Activated naive CD4-positive, alpha-beta T cell treated with anti-CD3 and anti-CD28 coated beads, Interleukin-2, amount 50 U/mL, for 24 hours (primary cell): ENCODE results near the gene VPS45.

ENCODE experiments used
- H3K27ac Mint-ChIP-seq: one replicate; pipeline ENCODE4 v1.8.0; 2021; ENCODE audit warnings: mild to moderate bottlenecking, mixed read lengths
- H3K27me3 Mint-ChIP-seq: one replicate; pipeline ENCODE4 v1.8.0; 2021; ENCODE audit warnings: mixed read lengths
- H3K36me3 Mint-ChIP-seq: one replicate; pipeline ENCODE4 v1.8.0; 2021; ENCODE audit warnings: mixed read lengths
- H3K4me1 Mint-ChIP-seq: one replicate; pipeline ENCODE4 v1.8.0; 2021; ENCODE audit warnings: mixed read lengths
- H3K4me3 Mint-ChIP-seq: one replicate; pipeline ENCODE4 v1.8.0; 2021; ENCODE audit warnings: mild to moderate bottlenecking, mixed read lengths
- H3K9me3 Mint-ChIP-seq: one replicate; pipeline ENCODE4 v1.8.0; 2021; ENCODE audit warnings: mixed read lengths

Gene VPS45

DNA sequence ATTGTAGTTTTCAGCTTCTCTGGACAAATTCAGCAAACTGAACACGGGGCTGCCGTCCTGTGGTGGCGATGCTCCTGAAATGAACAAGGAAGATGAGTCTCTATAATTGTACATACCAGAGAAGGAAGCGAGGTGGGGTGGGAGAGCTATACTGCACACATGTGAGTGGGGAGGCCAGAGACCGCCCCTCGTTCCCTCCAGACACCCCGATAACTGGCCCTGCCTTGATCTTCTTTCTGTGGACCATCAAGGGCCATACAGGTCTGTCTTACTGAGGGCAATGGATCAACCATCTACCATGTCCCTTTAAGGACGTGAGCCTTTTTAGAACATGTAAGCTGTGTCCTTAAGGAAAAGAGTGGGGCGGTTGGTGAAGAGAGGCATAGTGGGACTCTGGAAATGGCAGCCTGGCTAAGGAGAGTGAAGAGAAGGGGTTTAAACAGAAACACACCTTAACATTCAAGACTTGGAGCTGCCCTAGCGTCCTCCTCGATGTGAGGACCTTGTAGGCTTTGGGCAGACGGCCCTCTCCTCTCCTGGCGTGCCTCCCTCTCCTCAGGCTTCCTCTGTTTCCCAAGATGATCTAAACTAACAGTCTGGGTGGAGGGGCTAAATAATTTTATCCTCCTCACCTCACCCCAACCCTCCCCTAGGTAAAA lies 88.0 kb downstream of the VPS45 start:
- no peaks in the 10 kb centered on the region for H3K9me3 Mint-ChIP-seq
- H3K27me3 Mint-ChIP-seq: no peaks in the 10 kb centered on the region
- H3K4me1 Mint-ChIP-seq: peaks cover 59% of the 10 kb centered on the region
- H3K4me3 Mint-ChIP-seq: no peak overlapping the region
- H3K36me3 Mint-ChIP-seq: peaks cover 18% of the 10 kb centered on the region
- H3K27ac Mint-ChIP-seq: peak overlapping the region; percentile 56

DNA sequence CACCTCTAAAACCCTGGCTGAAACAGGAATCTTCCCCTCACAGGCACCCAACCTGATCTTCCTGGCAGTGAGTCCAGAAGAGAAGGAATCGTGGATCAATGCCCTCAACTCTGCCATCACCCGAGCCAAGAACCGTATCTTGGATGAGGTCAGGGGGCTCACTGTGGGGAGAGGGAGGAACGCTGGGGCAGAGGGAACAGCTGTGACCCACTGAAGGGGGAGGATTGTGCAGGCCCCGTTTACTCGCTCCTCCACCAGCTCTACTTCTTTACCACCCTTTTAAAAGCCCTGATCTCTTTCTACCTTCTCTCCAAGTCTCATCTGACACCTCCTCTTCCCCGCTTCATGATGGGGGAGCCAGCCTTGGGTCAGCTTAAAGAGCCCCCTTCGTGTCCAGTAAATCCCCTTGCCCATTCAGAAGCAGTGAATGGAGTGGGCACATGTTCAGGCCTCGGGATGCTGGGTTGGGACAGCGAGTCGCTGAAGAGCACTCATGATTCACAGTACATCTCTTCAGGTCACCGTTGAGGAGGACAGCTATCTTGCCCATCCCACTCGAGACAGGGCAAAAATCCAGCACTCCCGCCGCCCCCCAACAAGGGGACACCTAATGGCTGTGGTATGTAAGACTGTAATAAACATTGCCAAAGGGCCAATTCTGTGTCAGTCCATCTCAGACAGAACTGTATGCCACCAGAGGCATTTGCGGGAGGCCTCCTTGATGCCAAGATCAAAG lies 89.5 kb downstream of the VPS45 start:
- peaks cover 62% of the 10 kb centered on the region for H3K4me1 Mint-ChIP-seq
- peaks cover 20% of the 10 kb centered on the region for H3K36me3 Mint-ChIP-seq
- H3K4me3 Mint-ChIP-seq: no peak overlapping the region
- H3K9me3 Mint-ChIP-seq: no peaks in the 10 kb centered on the region
- no peak overlapping the region for H3K27ac Mint-ChIP-seq
- H3K27me3 Mint-ChIP-seq: no peaks in the 10 kb centered on the region

DNA sequence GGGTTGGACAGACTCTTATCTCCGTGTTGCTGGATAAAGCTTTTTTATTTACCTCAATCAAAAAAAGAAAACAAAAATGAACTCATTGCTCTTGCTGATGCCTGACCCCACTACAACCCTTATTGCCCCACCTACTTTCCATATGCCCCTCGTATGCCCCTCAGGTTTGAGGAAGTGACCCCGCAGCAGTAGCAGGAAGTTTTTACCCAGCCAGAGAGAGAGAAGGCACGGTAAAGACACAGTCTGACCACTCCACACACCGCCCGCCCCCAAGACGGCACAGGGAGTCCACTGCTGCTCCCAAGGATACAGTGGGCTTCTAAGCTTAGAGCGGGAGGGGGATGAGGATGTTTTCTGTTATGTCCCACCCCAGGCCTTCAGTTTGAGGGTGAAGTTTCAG lies 92.0 kb downstream of the VPS45 start:
- no peak overlapping the region for H3K27ac Mint-ChIP-seq
- no peak overlapping the region for H3K4me3 Mint-ChIP-seq
- H3K27me3 Mint-ChIP-seq: no peaks in the 10 kb centered on the region
- peaks cover 54% of the 10 kb centered on the region for H3K4me1 Mint-ChIP-seq
- H3K36me3 Mint-ChIP-seq: peaks cover 13% of the 10 kb centered on the region
- H3K9me3 Mint-ChIP-seq: no peaks in the 10 kb centered on the region

DNA sequence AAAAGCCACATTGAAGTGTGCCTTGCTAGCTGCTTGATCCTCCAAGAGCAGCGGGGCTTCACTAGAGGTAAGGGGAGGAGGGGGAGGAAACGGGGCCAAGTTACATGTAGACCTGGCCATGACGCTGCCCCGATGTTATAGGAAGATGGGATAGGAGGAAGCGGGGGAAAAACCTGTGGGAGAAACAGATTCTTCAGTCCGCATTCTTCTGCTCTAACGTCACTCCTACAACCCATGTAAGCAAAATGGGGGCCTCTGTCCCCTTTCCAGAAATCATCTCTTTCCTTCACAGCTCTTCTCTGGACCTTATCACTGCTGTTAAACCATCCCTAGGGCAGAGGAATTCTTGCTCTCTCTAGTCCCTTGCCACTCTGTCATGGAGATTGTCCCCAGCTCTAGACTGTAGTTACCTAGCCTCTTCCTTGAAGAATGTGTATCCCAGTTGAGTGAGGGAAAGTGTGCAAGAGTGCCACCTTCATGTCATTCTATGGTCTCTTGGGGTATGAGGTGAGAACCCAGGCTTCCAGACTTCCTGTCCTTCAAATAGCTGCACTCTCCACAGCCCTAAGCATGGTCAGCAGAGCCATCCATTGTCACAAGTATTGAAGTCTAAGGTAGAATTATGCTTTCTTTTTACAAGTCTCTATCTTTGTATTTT lies 93.5 kb downstream of the VPS45 start:
- H3K27me3 Mint-ChIP-seq: no peaks in the 10 kb centered on the region
- H3K4me1 Mint-ChIP-seq: peaks cover 50% of the 10 kb centered on the region
- no peak overlapping the region for H3K4me3 Mint-ChIP-seq
- H3K9me3 Mint-ChIP-seq: no peaks in the 10 kb centered on the region
- H3K36me3 Mint-ChIP-seq: peaks cover 13% of the 10 kb centered on the region
- peak overlapping the region; percentile 65 for H3K27ac Mint-ChIP-seq

DNA sequence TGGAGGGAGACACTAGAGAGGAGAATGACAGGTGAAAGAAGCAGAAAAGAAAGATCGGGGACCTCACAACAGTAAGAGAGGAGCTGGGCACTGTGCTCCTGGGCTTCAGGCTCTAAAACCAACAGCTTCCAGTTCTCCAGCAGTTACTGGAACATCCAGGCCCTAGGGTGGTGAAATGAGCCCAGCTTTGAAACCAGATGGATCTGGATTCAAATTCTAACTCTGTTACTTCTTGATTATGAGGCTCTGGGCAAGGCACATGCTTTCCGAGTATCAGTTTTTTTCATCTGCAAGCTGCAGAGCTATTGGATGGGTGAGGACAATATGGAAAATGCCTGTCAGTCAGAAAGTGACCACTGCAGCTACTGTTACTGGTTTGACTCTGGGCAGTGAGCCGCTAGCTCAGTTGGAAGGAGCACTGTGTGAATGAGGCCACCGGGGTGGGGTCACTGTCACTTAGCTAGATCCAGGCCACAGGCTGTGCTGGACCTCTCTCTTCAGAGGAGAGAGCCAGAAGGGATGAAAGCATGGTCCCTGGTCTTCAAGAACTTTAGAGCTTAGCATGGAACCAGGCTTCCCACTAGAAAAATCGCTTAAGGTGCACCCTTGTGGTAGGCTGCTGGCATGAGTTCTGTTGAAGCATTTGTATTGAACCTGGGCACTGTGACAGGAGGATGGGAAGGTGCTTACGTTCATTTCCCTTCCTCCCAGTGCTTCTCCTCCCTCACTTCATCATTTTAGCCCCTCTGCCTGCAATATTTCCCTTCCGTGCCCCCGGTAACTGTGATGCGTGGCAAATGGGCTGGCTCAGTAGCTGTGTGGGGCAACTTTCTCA lies 94.4 kb downstream of the VPS45 start:
- no peaks in the 10 kb centered on the region for H3K27me3 Mint-ChIP-seq
- H3K4me1 Mint-ChIP-seq: peaks cover 47% of the 10 kb centered on the region
- H3K27ac Mint-ChIP-seq: peak overlapping the region; percentile 19
- H3K4me3 Mint-ChIP-seq: no peak overlapping the region
- peaks cover 7% of the 10 kb centered on the region for H3K36me3 Mint-ChIP-seq
- H3K9me3 Mint-ChIP-seq: no peaks in the 10 kb centered on the region

DNA sequence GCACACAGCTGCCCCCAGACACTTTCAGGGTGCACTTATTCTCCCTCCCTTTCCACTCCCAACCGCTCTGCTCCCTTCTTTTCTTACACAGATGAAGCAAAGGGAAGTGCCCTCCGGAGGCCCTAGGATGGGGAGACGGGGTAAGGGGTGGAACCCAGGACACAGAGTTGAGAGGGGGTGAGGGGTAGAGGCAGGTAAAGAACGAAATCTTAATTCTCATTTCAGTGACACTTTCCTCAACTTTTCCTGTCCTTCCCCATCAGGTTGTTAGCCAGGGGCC lies 94.9 kb downstream of the VPS45 start:
- H3K27me3 Mint-ChIP-seq: no peaks in the 10 kb centered on the region
- peaks cover 44% of the 10 kb centered on the region for H3K4me1 Mint-ChIP-seq
- H3K27ac Mint-ChIP-seq: peak overlapping the region; percentile 19
- H3K36me3 Mint-ChIP-seq: peaks cover 4% of the 10 kb centered on the region
- no peak overlapping the region for H3K4me3 Mint-ChIP-seq
- no peaks in the 10 kb centered on the region for H3K9me3 Mint-ChIP-seq

DNA sequence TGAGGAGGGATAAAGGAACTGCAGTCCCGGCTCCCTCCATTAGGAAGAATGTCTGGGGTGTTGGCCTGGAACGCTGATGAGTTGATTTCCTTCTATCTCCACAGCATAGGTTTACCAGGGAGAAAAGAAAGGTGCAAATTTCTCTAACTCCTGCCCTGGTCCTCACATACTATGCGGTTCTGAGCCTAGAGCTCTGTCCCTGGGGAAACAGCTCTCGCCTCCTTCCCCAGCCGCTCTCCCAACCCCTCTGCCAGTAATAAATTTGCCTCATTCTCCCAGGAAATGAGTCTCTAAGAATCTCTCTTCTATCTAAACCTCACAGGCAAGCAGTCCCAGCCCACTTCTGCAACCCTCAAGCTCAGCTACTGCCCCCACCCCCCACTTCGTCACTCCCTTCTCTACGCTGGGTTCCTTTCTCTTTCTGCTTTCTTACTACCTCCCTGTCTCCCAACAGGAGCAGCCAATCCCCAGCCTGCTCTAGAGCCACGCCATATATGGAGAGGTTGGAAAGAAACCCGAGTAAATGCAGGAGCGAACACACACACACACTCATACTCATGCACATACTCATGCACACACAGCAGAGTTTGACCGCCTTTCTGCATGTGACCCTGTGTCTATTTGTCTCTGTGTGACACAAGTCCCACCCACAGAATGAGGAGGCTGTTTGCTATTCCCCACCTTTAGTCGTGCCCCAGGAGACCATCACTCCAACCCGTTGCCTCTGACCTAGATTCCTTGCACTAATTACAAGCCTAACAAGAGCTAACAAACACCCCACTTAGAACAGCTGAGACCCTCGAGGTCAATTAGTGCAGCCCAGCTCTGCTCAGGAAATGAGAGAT lies 95.5 kb downstream of the VPS45 start:
- H3K9me3 Mint-ChIP-seq: no peaks in the 10 kb centered on the region
- H3K36me3 Mint-ChIP-seq: peaks cover 3% of the 10 kb centered on the region
- H3K27ac Mint-ChIP-seq: no peak overlapping the region
- H3K27me3 Mint-ChIP-seq: no peaks in the 10 kb centered on the region
- peaks cover 40% of the 10 kb centered on the region for H3K4me1 Mint-ChIP-seq
- H3K4me3 Mint-ChIP-seq: no peak overlapping the region

DNA sequence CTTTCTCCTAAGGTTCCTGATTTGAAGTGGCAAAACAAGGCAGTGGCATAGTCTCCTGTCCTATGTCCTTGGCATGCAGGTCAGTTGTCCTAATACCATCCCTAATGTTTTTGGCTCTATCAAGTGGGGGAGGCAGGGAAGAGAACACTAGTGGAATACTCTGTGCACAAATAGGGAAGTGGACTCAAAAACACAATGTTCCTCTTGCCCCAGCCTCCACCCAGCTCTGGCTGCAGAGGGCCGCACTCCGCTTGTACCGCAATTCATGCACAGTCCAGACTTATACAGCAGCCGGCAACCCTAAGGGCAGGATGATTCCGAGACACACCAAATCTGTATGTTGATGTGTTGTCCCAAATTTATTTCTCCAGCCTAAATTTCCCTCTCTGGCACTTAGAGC lies 96.6 kb downstream of the VPS45 start:
- Mint-ChIP-seq H3K4me1 (peaks cover 37% of the 10 kb centered on the region), H3K36me3 (peaks cover 3% of the 10 kb centered on the region)

DNA sequence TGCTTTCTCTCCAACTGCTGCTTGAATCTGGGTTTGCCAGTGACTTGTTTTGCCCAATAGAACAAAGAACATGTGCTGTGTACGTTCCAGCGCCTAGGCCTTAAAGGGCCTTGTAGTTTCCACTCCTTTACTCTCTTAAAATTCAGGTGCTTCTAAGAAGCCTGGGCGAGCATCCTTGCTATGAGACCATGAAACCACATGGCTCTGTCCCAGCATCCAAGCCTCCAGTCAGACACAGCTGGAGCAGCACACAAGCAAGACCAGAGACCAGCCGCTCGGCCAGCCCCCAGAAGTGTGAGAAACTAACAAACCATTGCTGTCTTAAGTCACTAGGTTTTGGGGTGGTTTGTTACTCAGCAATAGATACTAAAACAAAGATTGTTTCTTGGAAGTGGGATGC lies 97.2 kb downstream of the VPS45 start:
- Mint-ChIP-seq H3K27me3 (no peaks in the 10 kb centered on the region), H3K4me1 (peaks cover 37% of the 10 kb centered on the region), H3K27ac (no peak overlapping the region), H3K36me3 (peaks cover 3% of the 10 kb centered on the region), H3K4me3 (no peak overlapping the region), H3K9me3 (no peaks in the 10 kb centered on the region)

More for the DNA sequence above, 96.6 kb downstream of the VPS45 start:
- H3K9me3 Mint-ChIP-seq: no peaks in the 10 kb centered on the region
- no peak overlapping the region for H3K4me3 Mint-ChIP-seq
- H3K27ac Mint-ChIP-seq: no peak overlapping the region
- no peaks in the 10 kb centered on the region for H3K27me3 Mint-ChIP-seq

DNA sequence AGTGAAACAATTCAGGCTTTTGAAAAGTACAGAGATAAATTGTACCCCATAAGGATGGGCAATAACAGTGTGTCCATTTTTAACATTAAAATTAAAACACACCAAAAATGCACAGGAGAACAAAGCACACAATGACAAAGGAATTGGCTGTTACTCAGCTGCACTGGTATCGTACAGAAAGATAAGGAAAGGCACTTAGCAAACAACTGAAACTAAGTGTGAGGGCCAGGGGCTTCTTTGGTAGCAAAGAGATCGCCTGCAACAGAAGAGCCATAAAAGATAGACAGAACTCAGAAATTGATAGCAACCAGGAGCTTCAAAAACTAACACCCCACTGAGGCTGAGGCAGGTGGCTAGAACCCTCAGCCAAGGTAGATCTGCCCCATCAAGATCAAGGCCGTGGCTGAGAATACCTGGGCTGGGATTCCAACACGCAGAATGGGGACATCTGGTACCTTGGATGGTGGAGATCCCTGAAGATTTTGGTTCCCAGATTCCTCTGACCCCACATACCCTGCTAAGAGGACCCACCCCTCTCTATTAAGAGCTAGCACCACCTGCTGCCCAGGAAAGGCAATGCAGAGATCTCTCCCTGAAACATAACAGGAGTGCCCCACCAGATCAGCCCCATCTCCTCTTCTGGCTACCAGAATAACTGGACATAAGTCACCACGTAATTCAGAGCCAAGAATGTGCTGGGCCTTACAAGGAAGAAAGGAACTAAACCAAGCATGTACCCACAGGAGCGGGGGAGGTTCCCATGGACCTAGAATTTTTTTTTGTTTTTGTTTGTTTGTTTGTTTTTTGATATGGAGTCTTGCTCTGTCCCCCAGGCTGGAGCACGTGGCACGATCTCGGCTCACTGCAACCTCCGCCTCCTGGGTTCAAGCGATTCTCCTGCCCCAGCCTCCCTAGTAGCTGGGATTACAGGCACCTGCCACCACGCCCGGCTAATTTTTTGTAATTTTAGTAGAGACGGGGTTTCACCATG lies 98.3 kb downstream of the VPS45 start:
- Mint-ChIP-seq H3K27ac (no peak overlapping the region), H3K4me1 (peaks cover 25% of the 10 kb centered on the region), H3K4me3 (no peak overlapping the region), H3K9me3 (no peaks in the 10 kb centered on the region), H3K27me3 (no peaks in the 10 kb centered on the region), H3K36me3 (no peaks in the 10 kb centered on the region)

DNA sequence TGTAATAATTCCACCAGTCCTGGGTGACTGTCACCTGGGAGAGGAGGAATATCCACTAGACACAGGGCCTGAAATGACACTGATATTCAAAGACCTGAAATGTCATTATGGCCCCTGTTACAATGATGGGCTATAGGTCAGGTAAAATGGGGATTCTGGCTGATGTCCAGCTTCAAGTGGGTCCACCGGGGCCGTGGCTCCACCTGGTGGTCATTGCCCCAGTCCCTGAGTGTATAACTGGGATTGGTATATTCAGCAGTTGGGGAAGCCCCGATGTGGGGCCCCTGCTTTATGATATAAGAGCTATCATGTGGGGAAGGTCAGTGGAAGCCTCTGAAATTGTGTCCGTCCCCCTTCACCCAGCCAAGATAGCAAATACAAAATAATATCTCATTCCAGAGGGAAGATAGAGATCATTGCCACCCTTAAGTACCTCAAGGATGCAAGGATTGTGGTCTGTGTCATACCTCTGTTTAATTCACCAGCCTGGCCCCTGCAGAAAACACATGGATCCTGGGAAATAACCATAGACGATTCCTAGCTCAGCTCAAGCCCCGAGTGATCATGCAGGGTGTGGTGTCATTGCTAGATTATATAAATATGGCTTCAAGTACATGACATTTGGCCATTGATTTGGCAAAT lies 101.5 kb downstream of the VPS45 start:
- Mint-ChIP-seq H3K4me3 (no peak overlapping the region), H3K4me1 (no peaks in the 10 kb centered on the region), H3K27ac (no peak overlapping the region), H3K9me3 (no peaks in the 10 kb centered on the region), H3K27me3 (no peaks in the 10 kb centered on the region), H3K36me3 (no peaks in the 10 kb centered on the region)

DNA sequence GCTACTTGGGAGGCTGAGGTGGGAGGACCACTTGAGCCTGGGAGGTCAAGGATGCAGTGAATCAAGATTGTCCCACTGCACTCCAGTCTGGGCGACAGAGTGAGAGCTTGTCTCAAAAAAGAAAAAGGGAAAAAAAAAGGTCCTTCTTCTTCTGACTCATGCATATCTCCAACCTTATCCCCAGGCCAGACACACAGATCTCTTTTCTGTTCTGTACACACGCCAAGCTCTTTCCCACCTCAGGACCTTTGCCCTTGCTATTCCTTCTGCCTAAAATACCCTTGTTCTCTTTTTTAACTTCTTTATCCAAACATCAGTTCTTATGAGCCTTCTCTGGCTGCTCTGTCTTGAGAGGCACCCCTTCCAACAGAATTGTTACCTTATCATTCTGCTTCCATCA lies 104.2 kb downstream of the VPS45 start:
- Mint-ChIP-seq H3K4me1 (no peaks in the 10 kb centered on the region), H3K9me3 (no peaks in the 10 kb centered on the region), H3K27me3 (no peaks in the 10 kb centered on the region), H3K36me3 (no peaks in the 10 kb centered on the region), H3K4me3 (no peak overlapping the region), H3K27ac (no peak overlapping the region)

DNA sequence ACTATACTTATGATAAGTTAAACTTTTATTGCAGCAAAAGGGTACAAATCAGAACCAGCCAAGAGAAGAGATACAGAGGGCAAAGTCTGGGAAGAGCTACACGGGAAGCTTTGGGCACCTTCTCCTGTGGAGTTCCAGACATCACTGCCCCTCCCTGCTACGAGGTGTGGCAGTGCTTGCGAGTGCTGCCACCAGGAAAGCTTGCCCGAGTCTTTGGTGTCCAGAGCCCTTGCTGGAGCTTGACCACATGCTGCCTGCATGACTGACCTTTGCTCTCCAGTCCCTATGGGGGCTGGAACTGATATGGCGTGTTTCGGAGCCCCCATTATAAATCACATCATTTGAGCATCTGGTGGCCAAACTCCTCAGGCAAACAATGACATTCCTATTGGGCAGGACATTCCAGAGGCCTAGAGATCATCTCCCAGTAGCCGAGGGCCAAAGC lies 105.6 kb downstream of the VPS45 start:
- Mint-ChIP-seq H3K9me3 (no peaks in the 10 kb centered on the region), H3K27me3 (no peaks in the 10 kb centered on the region), H3K27ac (no peak overlapping the region), H3K36me3 (no peaks in the 10 kb centered on the region), H3K4me1 (no peaks in the 10 kb centered on the region), H3K4me3 (no peak overlapping the region)

DNA sequence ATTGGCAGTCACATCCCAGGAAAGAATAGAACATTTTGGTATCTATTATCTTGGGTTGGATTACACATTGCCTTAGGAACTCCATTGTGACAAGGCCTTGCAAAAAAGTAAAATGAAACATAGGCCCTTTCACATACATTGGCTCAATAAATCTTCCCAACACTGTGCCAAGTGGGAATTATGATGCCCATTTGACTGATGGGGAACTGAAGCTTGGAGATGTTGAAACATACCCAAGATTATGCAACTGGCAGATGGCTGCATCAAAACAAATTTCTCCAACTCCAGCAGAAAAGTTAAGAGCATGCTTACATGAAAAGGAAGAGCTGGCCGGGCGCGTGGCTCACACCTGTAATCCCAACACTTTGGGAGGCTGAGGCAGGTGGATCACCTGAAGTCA lies 109.0 kb downstream of the VPS45 start:
- Mint-ChIP-seq H3K27ac (no peak overlapping the region), H3K36me3 (no peaks in the 10 kb centered on the region), H3K27me3 (no peaks in the 10 kb centered on the region), H3K4me3 (no peak overlapping the region), H3K4me1 (no peaks in the 10 kb centered on the region), H3K9me3 (no peaks in the 10 kb centered on the region)
